Suprapubic skin (tissue), 3 donors: ENCODE data around the gene PAM16.

Source experiments
- CTCF ChIP-seq, 2 donors: fragments of 200-600 bp in 1 of 2; fragments of 450-650 bp in 1 of 2; sonication (generic) in 1 of 2; IDR thresholded peaks; one replicate each; pipeline ENCODE4 v1.5.1; 2016 to 2019; ENCODE audit warnings: antibody characterized with exemption in 2 of 2, mild to moderate bottlenecking in 1 of 2, moderate library complexity in 1 of 2
- POLR2A ChIP-seq, 2 donors: fragments of 450-650 bp; IDR thresholded peaks; one replicate each; pipeline ENCODE4 v1.6.1; 2017; ENCODE audit warnings: antibody characterized with exemption in 2 of 2, mild to moderate bottlenecking in 2 of 2, moderate library complexity in 2 of 2

- no peak for TF ChIP-seq CTCF (IDR thresholded peaks at IDR 0.05)
- TF ChIP-seq POLR2A (IDR thresholded peaks at IDR 0.05): no peak
These were observed 52.2 kb downstream of the PAM16 start for GRCh38 chr16:4298761-4299522.
